Stimulated activated naive B cell treated with anti-CD40 and anti-IgM and Interleukin-4, amounts not matched to agents 10 μg/mL and 1 μg/mL and 100 μg/mL, for 72 hours (primary cell): Measurements from ENCODE around the gene SYCP2L.
"Not testable (repeated sequence)": the region's sequence is repeated elsewhere in the genome, so short reads cannot be mapped to it uniquely, and the experiment has no call there.

Experiments used
- ATAC-seq, 2 donors: fragments of 150-1000 bp; cut with Tn5 transposase; replicated peaks; 2 replicates each; pipeline ENCODE4 v1.10.0; 2021; ENCODE audit warnings: moderate library complexity in 1 of 2
- DNase-seq: peaks from one replicate; pipeline ENCODE4 v3.0.0; 2021
- H3K27ac Mint-ChIP-seq: one replicate; pipeline ENCODE4 v1.8.0; 2022; ENCODE audit warnings: mild to moderate bottlenecking, mixed read lengths
- H3K27me3 Mint-ChIP-seq, 2 donors: one replicate each; pipeline ENCODE4 v1.8.0; 2022; ENCODE audit warnings: mixed read lengths in 2 of 2
- H3K36me3 Mint-ChIP-seq, 2 donors: one replicate each; pipeline ENCODE4 v1.8.0; 2022; ENCODE audit warnings: mixed read lengths in 2 of 2, mild to moderate bottlenecking in 1 of 2
- H3K4me1 Mint-ChIP-seq, 2 donors: one replicate each; pipeline ENCODE4 v1.8.0; 2022; ENCODE audit warnings: mixed read lengths in 2 of 2, mild to moderate bottlenecking in 1 of 2
- H3K4me3 Mint-ChIP-seq, 2 donors: one replicate each; pipeline ENCODE4 v1.8.0; 2022; ENCODE audit warnings: mild to moderate bottlenecking in 2 of 2, mixed read lengths in 2 of 2, moderate library complexity in 1 of 2
- H3K9me3 Mint-ChIP-seq, 2 donors: one replicate each; pipeline ENCODE4 v1.8.0; 2022; ENCODE audit warnings: mixed read lengths in 2 of 2, mild to moderate bottlenecking in 1 of 2

SYCP2L gene

DNA sequence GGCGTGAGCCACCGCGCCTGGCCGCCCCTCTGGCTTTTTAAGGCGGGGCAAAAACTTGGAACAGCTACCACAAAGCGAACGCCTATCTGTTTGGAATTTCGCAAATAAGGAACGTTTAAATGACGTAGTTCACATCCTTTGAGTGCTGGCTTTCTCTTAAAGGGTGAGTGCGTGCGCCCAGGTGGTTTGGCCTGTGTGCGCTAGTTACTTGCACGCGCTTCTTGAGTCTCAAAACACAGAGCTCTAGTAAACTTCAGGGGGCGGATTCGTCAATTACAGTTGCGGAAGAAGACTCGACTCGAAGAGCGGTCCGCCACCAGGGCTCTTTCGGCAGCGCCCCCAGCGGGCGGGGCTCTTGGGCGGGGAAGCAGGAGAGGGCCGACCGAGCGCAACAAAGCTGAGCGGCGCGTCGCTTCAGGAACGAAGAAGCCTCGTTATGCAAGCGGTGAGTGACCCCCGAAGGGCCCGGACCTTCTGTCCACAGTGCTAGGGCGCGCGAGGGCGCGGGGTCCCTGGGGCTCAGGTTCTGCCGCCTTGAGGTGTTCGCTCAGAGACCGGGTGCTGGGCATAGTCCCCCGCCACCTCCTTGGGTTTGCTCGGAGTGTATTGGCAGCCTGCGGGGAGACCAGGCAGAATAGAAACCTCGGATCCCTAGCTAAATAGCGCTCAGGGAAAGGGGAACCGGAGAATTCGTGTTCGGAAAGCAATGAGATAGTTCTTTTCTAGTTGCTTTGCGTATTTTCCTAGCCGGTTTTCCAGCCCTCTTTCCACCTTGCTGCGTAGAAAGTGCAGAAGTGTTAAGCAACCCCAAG lies at the start of gene SYCP2L:
Gene SYCP2L (plus strand): TSS at position 362 of the 812 bp plus-strand sequence. CDS start 75 bp downstream, at position 437.
- peak in 1 of 2 donors; percentile 22 for ATAC-seq
- peaks cover 45 to 62% of the 10 kb centered on the region in 2 donors for H3K27me3 Mint-ChIP-seq
- H3K36me3 Mint-ChIP-seq: no peaks in the 10 kb centered on the region

DNA sequence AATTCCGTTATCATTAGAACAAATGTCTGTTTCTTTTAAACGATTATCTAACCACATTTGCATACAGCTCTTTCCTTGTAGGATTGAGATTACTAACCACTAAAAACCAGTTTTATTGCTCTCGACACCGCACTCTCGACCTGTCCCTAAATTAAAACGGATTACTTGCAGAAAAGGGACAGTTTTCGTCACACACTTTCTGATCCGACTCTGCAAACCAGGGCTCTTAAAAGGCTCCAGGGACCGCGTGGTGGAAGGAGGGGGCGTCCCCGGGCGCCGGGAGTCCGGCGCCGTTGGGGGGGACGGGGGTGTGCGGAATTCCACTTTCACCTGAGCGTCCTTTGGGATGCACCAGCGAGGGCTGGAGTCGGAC lies 49.2 kb upstream of the SYCP2L start:
- H3K27me3 Mint-ChIP-seq: peaks cover 40 to 54% of the 10 kb centered on the region in 2 donors
- H3K9me3 Mint-ChIP-seq: peaks cover 3 to 6% of the 10 kb centered on the region in 2 donors
- H3K36me3 Mint-ChIP-seq: peaks cover 4 to 6% of the 10 kb centered on the region in 2 donors
- peak overlapping the region; percentile 83 to 85 for H3K4me3 Mint-ChIP-seq
- DNase-seq: no peak
- peak overlapping the region; percentile 96 for H3K27ac Mint-ChIP-seq
- ATAC-seq: peak in 1 of 2 donors; percentile 6
- H3K4me1 Mint-ChIP-seq: peaks cover 9 to 27% of the 10 kb centered on the region in 2 donors

More for the DNA sequence above, at the start of gene SYCP2L:
- Mint-ChIP-seq H3K27ac (no peak within 1 kb of the TSS), H3K9me3 (no peaks in the 10 kb centered on the region), H3K4me1 (peaks cover 6 to 31% of the 10 kb centered on the region in 2 donors), H3K4me3 (peak within 1 kb of the TSS; percentile 66 to 77)
- no peak for DNase-seq

DNA sequence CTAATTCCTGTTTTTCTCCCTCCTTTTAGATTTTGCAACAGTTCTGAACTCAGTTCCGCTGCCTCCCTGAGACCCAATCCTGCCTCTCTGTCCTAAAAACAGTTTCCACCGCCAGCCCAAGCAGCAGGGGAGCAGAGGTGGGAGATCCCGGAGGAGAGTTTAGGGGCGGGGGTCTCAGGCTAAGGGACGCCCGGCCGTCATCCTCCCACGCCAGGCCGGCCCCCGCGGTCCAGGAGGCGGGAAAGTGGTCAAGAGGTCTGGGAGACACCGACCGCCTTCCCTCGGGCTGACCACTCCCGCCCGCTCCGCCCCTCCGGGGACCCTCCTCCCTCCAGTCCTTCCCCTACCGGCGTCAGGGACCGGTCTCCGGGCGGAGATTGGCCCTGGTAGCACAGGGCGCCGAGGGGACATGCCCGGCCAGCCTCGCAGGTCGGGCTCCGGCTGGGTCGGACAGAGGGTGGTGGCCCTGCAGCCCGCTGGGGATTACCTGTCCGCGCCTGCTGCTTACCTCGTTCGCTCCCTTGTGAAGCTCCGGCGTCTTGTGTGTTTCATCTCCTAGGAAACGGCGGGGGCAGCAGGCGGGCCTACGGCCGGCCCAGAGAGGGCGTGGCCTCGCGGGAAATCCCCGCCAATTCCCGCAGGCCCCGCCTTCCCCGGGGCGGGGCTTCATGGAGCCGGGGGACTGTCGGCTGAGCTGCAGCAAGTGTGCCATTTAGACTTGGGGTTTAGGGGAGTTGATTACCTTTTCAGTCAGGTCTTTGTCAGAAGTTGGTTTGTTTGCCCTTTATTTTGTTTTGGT lies 48.7 kb upstream of the SYCP2L start, which contains the start of gene MAK:
Gene MAK (minus strand): TSS at position 545 of the 799 bp plus-strand sequence. CDS start 7,891 bp downstream, outside the sequence.
- H3K9me3 Mint-ChIP-seq: peaks cover 3 to 6% of the 10 kb centered on the region in 2 donors
- ATAC-seq (peak; percentile 75 to 85), DNase-seq (peak; percentile 92)
- H3K36me3 Mint-ChIP-seq: peaks cover 4 to 6% of the 10 kb centered on the region in 2 donors
- H3K4me3 Mint-ChIP-seq: peak within 1 kb of the TSS; percentile 83 to 85
- H3K4me1 Mint-ChIP-seq: peaks cover 9 to 27% of the 10 kb centered on the region in 2 donors
- peaks cover 40 to 55% of the 10 kb centered on the region in 2 donors for H3K27me3 Mint-ChIP-seq
- H3K27ac Mint-ChIP-seq: peak within 1 kb of the TSS; percentile 96

DNA sequence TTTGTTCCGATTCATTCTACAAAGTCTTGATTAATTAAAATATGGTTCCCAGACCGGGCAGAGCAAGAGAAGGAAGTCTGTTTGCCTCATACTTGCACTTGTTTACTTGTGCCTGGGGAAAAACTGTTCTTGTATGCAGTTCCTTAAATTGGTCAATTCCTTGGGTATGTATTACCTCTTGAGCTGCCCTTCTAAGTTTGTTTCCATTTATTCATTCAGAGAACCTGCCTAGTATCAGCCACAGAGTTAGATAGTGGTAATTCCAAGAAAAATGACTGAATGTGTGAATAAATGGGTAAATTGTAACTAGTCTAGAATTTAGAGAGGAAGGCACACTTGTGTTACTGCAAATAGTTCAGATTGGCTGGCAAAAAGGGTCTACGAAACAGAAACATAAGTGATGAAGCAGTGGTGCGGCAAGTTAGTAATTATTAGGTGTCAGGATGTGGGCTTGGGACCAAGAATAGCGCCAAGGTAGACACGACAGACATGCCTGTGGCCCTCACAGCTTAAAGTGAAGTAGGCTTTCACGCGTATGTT lies 48.0 kb upstream of the SYCP2L start:
- Mint-ChIP-seq H3K9me3 (peaks cover 3 to 6% of the 10 kb centered on the region in 2 donors), H3K36me3 (peaks cover 6 to 7% of the 10 kb centered on the region in 2 donors), H3K27ac (peak overlapping the region; percentile 96), H3K4me3 (peak overlapping the region; percentile 83 to 85), H3K4me1 (peaks cover 9 to 27% of the 10 kb centered on the region in 2 donors), H3K27me3 (peaks cover 40 to 59% of the 10 kb centered on the region in 2 donors)
- DNase-seq: peak; percentile 69
- ATAC-seq: peak; percentile 82 to 83

- H3K36me3 Mint-ChIP-seq: peaks cover 0 to 3% of the 10 kb centered on the region in 2 donors
- DNase-seq: no peak
- ATAC-seq: no peak
- H3K9me3 Mint-ChIP-seq: no peaks in the 10 kb centered on the region
- H3K4me3 Mint-ChIP-seq: no peak overlapping the region
- no peak overlapping the region for H3K27ac Mint-ChIP-seq
- H3K4me1 Mint-ChIP-seq: peaks cover 6 to 10% of the 10 kb centered on the region in 2 donors
- peaks cover 18 to 38% of the 10 kb centered on the region in 2 donors for H3K27me3 Mint-ChIP-seq
Observed at GRCh38 chr6:10843554-10843953, 43.3 kb upstream of the SYCP2L start.

GRCh38 chr6:10847684-10848083 lies 39.2 kb upstream of the SYCP2L start:
- ATAC-seq (no peak), DNase-seq (no peak)
- H3K9me3 Mint-ChIP-seq: no peaks in the 10 kb centered on the region
- peaks cover 0 to 3% of the 10 kb centered on the region in 2 donors for H3K36me3 Mint-ChIP-seq
- H3K4me3 Mint-ChIP-seq: no peak overlapping the region
- peaks cover 14 to 33% of the 10 kb centered on the region in 2 donors for H3K27me3 Mint-ChIP-seq
- H3K4me1 Mint-ChIP-seq: no peaks in the 10 kb centered on the region
- H3K27ac Mint-ChIP-seq: no peak overlapping the region

GRCh38 chr6:10849901-10850300 lies 37.0 kb upstream of the SYCP2L start:
- Mint-ChIP-seq H3K27ac (no peak overlapping the region), H3K36me3 (peaks cover 0 to 6% of the 10 kb centered on the region in 2 donors), H3K4me3 (no peak overlapping the region), H3K9me3 (peaks cover 5 to 8% of the 10 kb centered on the region in 2 donors), H3K27me3 (peaks cover 14 to 29% of the 10 kb centered on the region in 2 donors), H3K4me1 (no peaks in the 10 kb centered on the region)
- DNase-seq: no peak
- no peak for ATAC-seq

GRCh38 chr6:10850728-10851127 lies 36.1 kb upstream of the SYCP2L start:
- ATAC-seq (no peak), DNase-seq (no peak)
- Mint-ChIP-seq H3K9me3 (peaks cover 8 to 9% of the 10 kb centered on the region in 2 donors), H3K4me1 (peaks cover 4 to 5% of the 10 kb centered on the region in 2 donors), H3K36me3 (peaks cover 0 to 6% of the 10 kb centered on the region in 2 donors), H3K27ac (no peak overlapping the region), H3K4me3 (no peak overlapping the region), H3K27me3 (peaks cover 14 to 27% of the 10 kb centered on the region in 2 donors)

GRCh38 chr6:10852361-10852960 lies 34.4 kb upstream of the SYCP2L start:
- Mint-ChIP-seq H3K36me3 (peaks cover 0 to 6% of the 10 kb centered on the region in 2 donors), H3K27me3 (peaks cover 10 to 17% of the 10 kb centered on the region in 2 donors), H3K4me3 (no peak overlapping the region), H3K27ac (no peak overlapping the region), H3K4me1 (peaks cover 4 to 5% of the 10 kb centered on the region in 2 donors), H3K9me3 (peaks cover 8 to 9% of the 10 kb centered on the region in 2 donors)
- ATAC-seq (no peak), DNase-seq (no peak)

GRCh38 chr6:10853849-10854300 lies 33.0 kb upstream of the SYCP2L start:
- not testable (repeated sequence) for H3K4me3 Mint-ChIP-seq, ATAC-seq

GRCh38 chr6:10854922-10855632 lies 31.8 kb upstream of the SYCP2L start:
- H3K27ac Mint-ChIP-seq: no peak overlapping the region
- ATAC-seq (no peak), DNase-seq (no peak)
- H3K9me3 Mint-ChIP-seq: peaks cover 8 to 9% of the 10 kb centered on the region in 2 donors
- no peak overlapping the region for H3K4me3 Mint-ChIP-seq
- peaks cover 4 to 18% of the 10 kb centered on the region in 2 donors for H3K27me3 Mint-ChIP-seq
- peaks cover 0 to 6% of the 10 kb centered on the region in 2 donors for H3K36me3 Mint-ChIP-seq
- H3K4me1 Mint-ChIP-seq: peaks cover 4 to 5% of the 10 kb centered on the region in 2 donors

More at GRCh38 chr6:10853849-10854300, 33.0 kb upstream of the SYCP2L start:
- H3K27me3 Mint-ChIP-seq: peaks cover 10 to 24% of the 10 kb centered on the region in 2 donors
- H3K36me3 Mint-ChIP-seq, H3K27ac Mint-ChIP-seq, H3K4me1 Mint-ChIP-seq, H3K9me3 Mint-ChIP-seq, DNase-seq: not testable (repeated sequence)

- ATAC-seq (no peak), DNase-seq (no peak)
- peaks cover 0 to 6% of the 10 kb centered on the region in 2 donors for H3K36me3 Mint-ChIP-seq
- H3K27ac Mint-ChIP-seq: no peak overlapping the region
- H3K9me3 Mint-ChIP-seq: peaks cover 8 to 9% of the 10 kb centered on the region in 2 donors
- H3K4me1 Mint-ChIP-seq: peaks cover 4 to 5% of the 10 kb centered on the region in 2 donors
- H3K4me3 Mint-ChIP-seq: no peak overlapping the region
- H3K27me3 Mint-ChIP-seq: peaks cover 0 to 28% of the 10 kb centered on the region in 2 donors
Observed at GRCh38 chr6:10857259-10857658, 29.6 kb upstream of the SYCP2L start.

DNA sequence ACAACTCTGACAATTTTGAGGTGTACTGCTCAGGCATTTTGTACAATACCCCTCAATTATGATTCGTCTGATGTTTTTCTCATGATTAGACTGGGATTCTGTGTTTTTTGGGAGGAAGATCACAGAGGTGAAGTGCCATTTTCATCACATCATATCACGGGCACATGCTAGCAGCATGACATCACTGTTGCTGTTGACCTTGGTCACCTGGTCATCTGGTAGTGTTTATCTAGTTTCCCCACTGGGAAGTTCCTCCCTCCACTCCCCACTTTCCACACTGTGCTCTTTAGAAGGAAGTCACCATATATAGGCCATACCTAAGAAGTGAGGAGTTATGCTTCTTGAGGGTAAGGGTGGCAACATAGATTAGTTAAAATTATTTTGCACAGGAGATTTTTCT lies 25.8 kb upstream of the SYCP2L start:
- Mint-ChIP-seq H3K27me3 (peaks cover 0 to 17% of the 10 kb centered on the region in 2 donors), H3K27ac (no peak overlapping the region), H3K4me1 (no peaks in the 10 kb centered on the region), H3K36me3 (no peaks in the 10 kb centered on the region), H3K4me3 (no peak overlapping the region), H3K9me3 (no peaks in the 10 kb centered on the region)
- DNase-seq (no peak), ATAC-seq (no peak)
